WTC11 (cell line): ENCODE measurements around the gene PROB1. TPM values are rescaled to one million over a fixed set of nuclear protein-coding genes. Genes with fewer than 3 reads are reported as not detected.

Experiments used
- ATAC-seq: fragments of 200-7000 bp; cut with Tn5 transposase; 2 replicates; pipeline ENCODE4 v1.10.0; 2021; ENCODE audit warnings: mild to moderate bottlenecking, moderate library complexity
- CTCF ChIA-PET: fragments of 300-600 bp; sonication (Branson Sonifier 250); formaldehyde crosslinking; loops from one replicate; lab custom pipeline; 2021; ENCODE audit warnings: antibody characterized with exemption; lab: Charles Lee
- POLR2A ChIA-PET: fragments of 350-600 bp; sonication (Branson Sonifier 250); formaldehyde crosslinking; loops from one replicate; lab custom pipeline; 2021; ENCODE audit warnings: antibody characterized with exemption; lab: Charles Lee
- DNase-seq: peaks from one replicate; pipeline ENCODE4 v3.0.0; 2021; ENCODE audit warnings: low spot score
- H3K27ac Mint-ChIP-seq: 2 replicates; pipeline ENCODE4 v1.8.0; 2021; ENCODE audit warnings: mixed read lengths
- H3K27me3 Mint-ChIP-seq: 2 replicates; pipeline ENCODE4 v1.8.0; 2021; ENCODE audit warnings: low read depth, mild to moderate bottlenecking, moderate library complexity, mixed read lengths
- H3K36me3 Mint-ChIP-seq: 2 replicates; pipeline ENCODE4 v1.8.0; 2021; ENCODE audit warnings: mixed read lengths
- H3K4me1 Mint-ChIP-seq: 2 replicates; pipeline ENCODE4 v1.8.0; 2022; ENCODE audit warnings: mixed read lengths
- H3K4me3 Mint-ChIP-seq: 2 replicates; pipeline ENCODE4 v1.8.0; 2021; ENCODE audit warnings: mild to moderate bottlenecking, moderate library complexity, mixed read lengths
- H3K9me3 Mint-ChIP-seq: 2 replicates; pipeline ENCODE4 v1.8.0; 2021; ENCODE audit warnings: mixed read lengths
- ATF1 ChIP-seq: sonication (generic); formaldehyde crosslinking; IDR thresholded peaks from 2 replicates; pipeline ENCODE4 v1.8.1; 2023; ENCODE audit warnings: mild to moderate bottlenecking, moderate library complexity, missing genetic modification reagents
- ATF2 ChIP-seq: sonication (generic); formaldehyde crosslinking; IDR thresholded peaks from 2 replicates; pipeline ENCODE4 v1.8.1; 2022; ENCODE audit warnings: low read depth, missing genetic modification reagents, borderline replicate concordance
- CREB1 ChIP-seq: sonication (generic); formaldehyde crosslinking; IDR thresholded peaks from 2 replicates; pipeline ENCODE4 v1.8.0; 2023; ENCODE audit warnings: mild to moderate bottlenecking, missing genetic modification reagents
- E2F1 ChIP-seq: sonication (generic); formaldehyde crosslinking; IDR thresholded peaks from 2 replicates; pipeline ENCODE4 v1.8.0; 2022; ENCODE audit warnings: mild to moderate bottlenecking, missing genetic modification reagents
- ERG ChIP-seq: fragments of 250-450 bp; sonication (Bioruptor Pico); IDR thresholded peaks from 2 replicates; pipeline ENCODE4 v1.8.0; 2021; ENCODE audit warnings: mild to moderate bottlenecking
- ESRRA ChIP-seq: sonication (generic); formaldehyde crosslinking; IDR thresholded peaks from 2 replicates; pipeline ENCODE4 v1.8.1; 2022; ENCODE audit warnings: mild to moderate bottlenecking, missing genetic modification reagents, borderline replicate concordance
- MAX ChIP-seq: sonication (generic); formaldehyde crosslinking; IDR thresholded peaks from 2 replicates; pipeline ENCODE4 v1.8.0; 2022; ENCODE audit warnings: mild to moderate bottlenecking, missing genetic modification reagents
- MYBL2 ChIP-seq: sonication (generic); formaldehyde crosslinking; IDR thresholded peaks from 2 replicates; pipeline ENCODE4 v1.8.1; 2023; ENCODE audit warnings: mild to moderate bottlenecking, moderate library complexity, missing genetic modification reagents
- OVOL2 ChIP-seq: fragments of 250-450 bp; sonication (Bioruptor Pico); IDR thresholded peaks from 2 replicates; pipeline ENCODE4 v1.9.0; 2021; ENCODE audit warnings: mild to moderate bottlenecking, borderline replicate concordance
- PRRX2 ChIP-seq: fragments of 250-450 bp; sonication (Bioruptor Pico); IDR thresholded peaks from 2 replicates; pipeline ENCODE4 v1.8.0; 2021; ENCODE audit warnings: mild to moderate bottlenecking
- SP1 ChIP-seq: sonication (generic); formaldehyde crosslinking; conservative IDR thresholded peaks from 2 replicates; pipeline ENCODE4 v1.8.1; 2022; ENCODE audit warnings: missing genetic modification reagents
- TP53 ChIP-seq: sonication (generic); formaldehyde crosslinking; IDR thresholded peaks from 2 replicates; pipeline ENCODE4 v1.8.1; 2023; ENCODE audit warnings: mild to moderate bottlenecking, missing genetic modification reagents
- USF1 ChIP-seq: sonication (generic); formaldehyde crosslinking; IDR thresholded peaks from 2 replicates; pipeline ENCODE4 v1.8.0; 2022; ENCODE audit warnings: mild to moderate bottlenecking, missing genetic modification reagents
- ZNF219 ChIP-seq: sonication (generic); formaldehyde crosslinking; IDR thresholded peaks from 2 replicates; pipeline ENCODE4 v1.8.0; 2023; ENCODE audit warnings: missing genetic modification reagents, mild to moderate bottlenecking, borderline replicate concordance
- ZNF232 ChIP-seq: sonication (generic); formaldehyde crosslinking; IDR thresholded peaks from 2 replicates; pipeline ENCODE4 v1.8.0; 2022; ENCODE audit warnings: mild to moderate bottlenecking, missing genetic modification reagents
- ZNF263 ChIP-seq: sonication (generic); formaldehyde crosslinking; IDR thresholded peaks from 2 replicates; pipeline ENCODE4 v1.8.1; 2022; ENCODE audit warnings: low read depth, mild to moderate bottlenecking, moderate library complexity, missing genetic modification reagents
- ZNF317 ChIP-seq: sonication (generic); formaldehyde crosslinking; IDR thresholded peaks from 2 replicates; pipeline ENCODE4 v1.8.1; 2023; ENCODE audit warnings: low read depth, mild to moderate bottlenecking, moderate library complexity, missing genetic modification reagents, borderline replicate concordance
- ZNF416 ChIP-seq: fragments of 250-450 bp; sonication (Bioruptor Pico); IDR thresholded peaks from 2 replicates; pipeline ENCODE4 v1.9.0; 2021; ENCODE audit warnings: mild to moderate bottlenecking, inconsistent platforms
- ZSCAN18 ChIP-seq: fragments of 250-450 bp; sonication (Bioruptor Pico); IDR thresholded peaks from 2 replicates; pipeline ENCODE4 v2.1.2; 2022; ENCODE audit warnings: mild to moderate bottlenecking, moderate library complexity
- total RNA-seq: library from RNA; stranded (reverse); gene quantifications from 3 replicates; pipeline ENCODE4 v1.2.3, GENCODE V29; 2021

Gene PROB1
- total RNA-seq, 1 experiment from 2014 or later = 2.5 TPM

- no peak for TF ChIP-seq ATF2 (CRISPR knock-in tag)
- TF ChIP-seq ZSCAN18 (CRISPR knock-in tag) = no peak
- no peak for TF ChIP-seq ERG (CRISPR knock-in tag)
- TF ChIP-seq ZNF219 (CRISPR knock-in tag) = 0 out of 2 replicates have a peak, but pooled peaks have one; percentile 32
- TF ChIP-seq PRRX2 = 0 out of 2 replicates have a peak, but pooled peaks have one; percentile 79
- TF ChIP-seq CREB1 = 0 out of 2 replicates have a peak, but pooled peaks have one; percentile 52
- no peak for TF ChIP-seq OVOL2
- peak; percentile 55; the same call in 1 of the 2 replicates for TF ChIP-seq TP53 (CRISPR knock-in tag)
- no peak for TF ChIP-seq ESRRA (CRISPR knock-in tag)
- TF ChIP-seq MYBL2 (CRISPR knock-in tag) = peak; percentile 76; the same call in 1 of the 2 replicates
- 0 out of 2 replicates have a peak, but pooled peaks have one; percentile 65 for TF ChIP-seq ATF1
- TF ChIP-seq E2F1 (CRISPR knock-in tag) = no peak
- TF ChIP-seq MAX (CRISPR knock-in tag) = peak; percentile 85
- peak; percentile 83 for TF ChIP-seq USF1 (CRISPR knock-in tag)
- TF ChIP-seq ZNF263 (CRISPR knock-in tag) = no peak
- 0 out of 2 replicates have a peak, but pooled peaks have one; percentile 52 for TF ChIP-seq ZNF232
- peak; percentile 87; the same call in 1 of the 2 replicates for TF ChIP-seq SP1 (CRISPR knock-in tag)
Measured at GRCh38 chr5:139341689-139342422, 53.0 kb downstream of the PROB1 start, which contains the start of gene PAIP2 (continued).

GRCh38 chr5:139341187-139341688 lies 53.7 kb downstream of the PROB1 start:
- Mint-ChIP-seq H3K4me1 (peaks cover 26% of the 10 kb centered on the region), H3K4me3 (peak overlapping the region; percentile 97), H3K36me3 (peaks cover 27% of the 10 kb centered on the region), H3K27ac (peak overlapping the region; percentile 99), H3K9me3 (peaks cover 8% of the 10 kb centered on the region), H3K27me3 (no peaks in the 10 kb centered on the region)
- no peak for DNase-seq
- ATAC-seq = no peak
- TF ChIP-seq ZNF317 (CRISPR knock-in tag) (peak; percentile 63; the same call in 1 of the 2 replicates), ZNF416 (CRISPR knock-in tag) (no peak)
- TF ChIP-seq, all 79 proteins: peak for 1
- CTCF ChIA-PET = interaction anchor here (0.6 to 1.7 kb wide), 8 partner anchors 12 to 575 kb away, joined by 3 to 19 read pairs (median 3); partner anchors contain the start of gene PROB1
- POLR2A ChIA-PET = interaction anchor here (0.6 to 1.8 kb wide), 9 partner anchors 9 to 767 kb away, joined by 3 to 34 read pairs (median 4); partner anchors contain the start of genes MATR3 and SPATA24

Other genes starting within 250 kb of the PROB1 start
- gene SIL1, start 196.7 kb downstream of the PROB1 start, total RNA-seq = 10.7 to 14.0 TPM (median 10.7 TPM) in 3 replicates
- 228 to 290 TPM (median 233 TPM) in 3 replicates for gene MATR3, start 101.4 kb downstream of the PROB1 start, total RNA-seq
- gene PAIP2, start 53.2 kb downstream of the PROB1 start, total RNA-seq = 122 to 126 TPM (median 126 TPM) in 3 replicates
- gene SLC23A1, start 11.8 kb downstream of the PROB1 start, total RNA-seq = not detected in 3 replicates
- gene MZB1, start 5.2 kb downstream of the PROB1 start, total RNA-seq = 0.85 to 1.8 TPM (median 1.1 TPM) in 3 replicates
- gene SPATA24, start 9.0 kb upstream of the PROB1 start, total RNA-seq = 12.9 to 13.9 TPM (median 13.2 TPM) in 3 replicates
- 23.7 to 29.1 TPM (median 28.9 TPM) in 3 replicates for gene DNAJC18, start 44.4 kb upstream of the PROB1 start, total RNA-seq
- 1.8 to 2.7 TPM (median 2.3 TPM) in 3 replicates for gene ECSCR, start 67.6 kb upstream of the PROB1 start, total RNA-seq
- gene SMIM33, start 75.9 kb upstream of the PROB1 start, total RNA-seq = not detected in 3 replicates
- gene STING1, start 87.7 kb upstream of the PROB1 start, total RNA-seq = 0.37 to 1.6 TPM (median 0.64 TPM) in 3 replicates
- 183 to 204 TPM (median 184 TPM) in 3 replicates for gene UBE2D2, start 166.2 kb upstream of the PROB1 start, total RNA-seq